Astrocyte (in vitro differentiated cells and primary cell): ENCODE data around the gene OXNAD1. TPM values are rescaled to one million over a fixed set of nuclear protein-coding genes. Genes with fewer than 3 reads are reported as not detected.

Experiments
- DNase-seq: peaks from one replicate; pipeline ENCODE4 v3.0.0-alpha.2; 2010; ENCODE audit warnings: low read depth
- FAIRE-seq: peaks from 2 replicates; lab custom pipeline; 2011; peaks lifted over from hg19 to GRCh38; lab: Jason Lieb, UNC
- H2AFZ ChIP-seq: 2 replicates; pipeline ENCODE4 v1.6.0; 2012; ENCODE audit warnings: low read depth, low read length, inconsistent platforms
- H3K27ac ChIP-seq: 2 replicates; pipeline ENCODE4 v1.5.1; 2011; ENCODE audit warnings: low read depth, low read length, inconsistent platforms
- H3K27me3 ChIP-seq: 2 replicates; pipeline ENCODE4 v1.6.0; 2011; ENCODE audit warnings: low read length, inconsistent platforms; ENCODE audit not compliant: insufficient read depth
- H3K36me3 ChIP-seq: 2 replicates; pipeline ENCODE4 v1.5.1; 2011; ENCODE audit warnings: low read length, inconsistent platforms; ENCODE audit not compliant: insufficient read depth
- H3K4me1 ChIP-seq: 2 replicates; pipeline ENCODE4 v1.5.1; 2011; ENCODE audit warnings: low read length, inconsistent platforms; ENCODE audit not compliant: insufficient read depth
- H3K4me2 ChIP-seq: 2 replicates; pipeline ENCODE4 v1.6.0; 2012; ENCODE audit warnings: low read length, inconsistent platforms
- H3K4me3 ChIP-seq: 2 replicates; pipeline ENCODE4 v1.5.1; 2011; ENCODE audit warnings: low read depth, mild to moderate bottlenecking, low read length, inconsistent platforms; ENCODE audit not compliant: insufficient read depth
- H3K79me2 ChIP-seq: 2 replicates; pipeline ENCODE4 v1.6.0; 2012; ENCODE audit warnings: mild to moderate bottlenecking, low read length, inconsistent platforms; ENCODE audit not compliant: insufficient read depth
- H3K9ac ChIP-seq: 2 replicates; pipeline ENCODE4 v1.6.0; 2012; ENCODE audit warnings: mild to moderate bottlenecking, low read length, inconsistent platforms
- H3K9me3 ChIP-seq: 2 replicates; pipeline ENCODE4 v1.5.1; 2012; ENCODE audit warnings: low read depth, mild to moderate bottlenecking, low read length, inconsistent platforms; ENCODE audit not compliant: insufficient read depth
- H4K20me1 ChIP-seq: 2 replicates; pipeline ENCODE4 v1.6.0; 2012; ENCODE audit warnings: low read length, inconsistent platforms; ENCODE audit not compliant: insufficient read depth
- H3K27ac Mint-ChIP-seq: one replicate; pipeline ENCODE4 v1.8.0; 2021; ENCODE audit warnings: mild to moderate bottlenecking, mixed read lengths; ENCODE audit not compliant: unreplicated experiment
- H3K27me3 Mint-ChIP-seq: one replicate; pipeline ENCODE4 v1.8.0; 2021; ENCODE audit warnings: low read depth, mixed read lengths; ENCODE audit not compliant: unreplicated experiment
- H3K36me3 Mint-ChIP-seq: one replicate; pipeline ENCODE4 v1.8.0; 2021; ENCODE audit warnings: low read depth, mixed read lengths; ENCODE audit not compliant: unreplicated experiment
- H3K4me1 Mint-ChIP-seq: one replicate; pipeline ENCODE4 v1.8.0; 2021; ENCODE audit warnings: low read depth, mixed read lengths; ENCODE audit not compliant: unreplicated experiment
- H3K4me3 Mint-ChIP-seq: one replicate; pipeline ENCODE4 v1.8.0; 2021; ENCODE audit warnings: mild to moderate bottlenecking, moderate library complexity, mixed read lengths; ENCODE audit not compliant: unreplicated experiment
- H3K9me3 Mint-ChIP-seq: one replicate; pipeline ENCODE4 v1.8.0; 2021; ENCODE audit warnings: mild to moderate bottlenecking, mixed read lengths; ENCODE audit not compliant: unreplicated experiment
- CTCF ChIP-seq: IDR thresholded peaks from 2 replicates; pipeline ENCODE4 v1.5.1; 2011; ENCODE audit warnings: low read depth, mild to moderate bottlenecking, inconsistent platforms, low read length, moderate library complexity; ENCODE audit not compliant: insufficient read depth
- EZH2 ChIP-seq: IDR thresholded peaks from 2 replicates; pipeline ENCODE4 v1.6.1; 2012; ENCODE audit warnings: mild to moderate bottlenecking, low read length, inconsistent platforms; ENCODE audit not compliant: insufficient read depth
- total RNA-seq: library from RNA; stranded (reverse); gene quantifications from 2 replicates; pipeline ENCODE4 v1.2.1, GENCODE V29; 2021

Gene OXNAD1
- total RNA-seq, 1 donor from 2014 or later: 10.5 TPM

GRCh38 chr3:16300307-16300706 lies 35.3 kb downstream of the OXNAD1 start:
- no peak for TF ChIP-seq CTCF
- TF ChIP-seq EZH2: no peak

GRCh38 chr3:16300881-16301359 lies 35.9 kb downstream of the OXNAD1 start:
- peaks cover 29% of the 10 kb centered on the region for H3K4me1 Mint-ChIP-seq
- no peak overlapping the region for H3K9ac ChIP-seq

More at GRCh38 chr3:16300307-16300706, 35.3 kb downstream of the OXNAD1 start:
- Mint-ChIP-seq H3K4me1 (peaks cover 33% of the 10 kb centered on the region), H3K9me3 (no peaks in the 10 kb centered on the region), H3K4me3 (no peak overlapping the region), H3K36me3 (peaks cover 22% of the 10 kb centered on the region), H3K27me3 (no peaks in the 10 kb centered on the region), H3K27ac (no peak overlapping the region)
- FAIRE-seq (peak; percentile 13), DNase-seq (peak; percentile 70)
- H3K9me3 ChIP-seq: no peaks in the 10 kb centered on the region
- no peak overlapping the region for H2AFZ ChIP-seq
- no peaks in the 10 kb centered on the region for H3K27me3 ChIP-seq
- no peak overlapping the region for H3K27ac ChIP-seq
- no peak overlapping the region for H3K4me3 ChIP-seq
- no peak overlapping the region for H3K4me2 ChIP-seq
- H3K4me1 ChIP-seq: no peaks in the 10 kb centered on the region
- no peaks in the 10 kb centered on the region for H3K79me2 ChIP-seq
- no peak overlapping the region for H3K9ac ChIP-seq
- no peaks in the 10 kb centered on the region for H3K36me3 ChIP-seq
- no peaks in the 10 kb centered on the region for H4K20me1 ChIP-seq

More at GRCh38 chr3:16300881-16301359, 35.9 kb downstream of the OXNAD1 start:
- Mint-ChIP-seq H3K9me3 (no peaks in the 10 kb centered on the region), H3K27me3 (no peaks in the 10 kb centered on the region), H3K4me3 (no peak overlapping the region), H3K36me3 (peaks cover 18% of the 10 kb centered on the region), H3K27ac (peak overlapping the region; percentile 77)
- Histone ChIP-seq H3K4me3 (no peak overlapping the region), H3K27ac (no peak overlapping the region), H3K79me2 (no peaks in the 10 kb centered on the region), H3K4me2 (no peak overlapping the region), H3K9me3 (no peaks in the 10 kb centered on the region), H4K20me1 (no peaks in the 10 kb centered on the region), H3K36me3 (no peaks in the 10 kb centered on the region), H3K27me3 (no peaks in the 10 kb centered on the region), H3K4me1 (no peaks in the 10 kb centered on the region), H2AFZ (no peak overlapping the region)
- TF ChIP-seq EZH2 (no peak), CTCF (no peak)
- DNase-seq (no peak), FAIRE-seq (no peak)
